ENCODE results near the gene ART3. TPM values are rescaled to one million over a fixed set of nuclear protein-coding genes. Genes with fewer than 3 reads are reported as not detected.
"Not testable (repeated sequence)": the region's sequence is repeated elsewhere in the genome, so short reads cannot be mapped to it uniquely, and the experiment has no call there.

Gene ART3
- total and polyA plus RNA-seq, 2 donors, result 0.61 to 1.8 TPM

DNA sequence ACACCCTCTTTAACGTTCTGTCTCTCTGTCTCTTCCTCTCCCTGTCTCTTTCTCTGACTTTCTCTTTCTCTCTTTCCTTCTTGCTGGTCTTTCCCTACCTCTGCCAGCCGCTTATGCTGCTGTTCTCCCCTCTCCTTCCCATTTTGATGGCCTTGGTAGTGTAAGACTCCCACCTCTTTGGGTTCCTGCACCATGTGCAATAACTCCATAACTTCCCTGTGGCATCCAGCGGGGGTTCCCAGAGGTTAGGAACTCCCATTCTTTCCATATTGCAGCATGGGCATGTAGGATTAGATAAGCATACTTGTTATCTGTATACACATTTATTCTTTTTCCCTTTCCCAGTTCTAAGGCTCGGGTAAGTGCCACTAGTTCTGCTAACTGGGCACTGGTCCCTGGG is 29.8 kb upstream of the ART3 start:
- H3K27me3 ChIP-seq (ENCODE audit: control insufficient read depth in 2 of 2, insufficient read depth in 1 of 2, low read length in 1 of 2); H3K4me3 ChIP-seq (ENCODE audit: low read length in 2 of 2); H3K27ac ChIP-seq (ENCODE audit: low read depth in 1 of 2, low read length in 1 of 2); H3K4me1 ChIP-seq (ENCODE audit: control insufficient read depth in 2 of 2, insufficient read depth in 2 of 2, low read length in 2 of 2); H3K9me3 ChIP-seq (ENCODE audit: control insufficient read depth in 2 of 2, insufficient read depth in 1 of 2, low read length in 1 of 2); H3K36me3 ChIP-seq (ENCODE audit: control insufficient read depth in 2 of 2, insufficient read depth in 2 of 2, low read length in 1 of 2); DNase-seq (ENCODE audit: low read depth in 6 of 9, low spot score in 9 of 9): not testable (repeated sequence)
- WGBS, result 94% methylated on average over 4 of the region's 4 CpGs

DNA sequence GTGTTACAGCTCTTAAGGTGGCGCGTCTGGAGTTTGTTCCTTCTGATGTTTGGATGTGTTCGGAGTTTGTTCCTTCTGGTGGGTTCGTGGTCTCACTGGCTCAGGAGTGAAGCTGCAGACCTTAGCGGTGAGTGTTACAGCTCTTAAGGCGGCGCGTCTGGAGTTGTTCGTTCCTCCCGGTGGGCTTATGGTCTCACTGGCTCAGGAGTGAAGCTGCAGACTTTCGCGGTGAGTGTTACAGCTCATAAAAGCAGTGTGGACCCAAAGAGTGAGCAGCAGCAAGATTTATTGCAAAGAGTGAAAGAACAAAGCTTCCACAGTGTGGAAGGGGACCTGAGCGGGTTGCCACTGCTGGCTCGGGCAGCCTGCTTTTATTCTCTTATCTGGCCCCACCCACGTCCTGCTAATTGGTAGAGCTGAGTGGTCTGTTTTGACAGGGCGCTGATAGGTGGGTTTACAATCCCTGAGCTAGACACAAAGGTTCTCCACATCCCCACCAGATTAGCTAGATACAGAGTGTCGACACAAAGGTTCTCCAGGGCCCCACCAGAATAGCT is 24.6 kb upstream of the ART3 start:
- not testable (repeated sequence) for H3K27me3 ChIP-seq (ENCODE audit: control insufficient read depth in 2 of 2, insufficient read depth in 1 of 2, low read length in 1 of 2); H3K36me3 ChIP-seq (ENCODE audit: control insufficient read depth in 2 of 2, insufficient read depth in 2 of 2, low read length in 1 of 2); DNase-seq (ENCODE audit: low read depth in 6 of 9, low spot score in 9 of 9); H3K4me1 ChIP-seq (ENCODE audit: control insufficient read depth in 2 of 2, insufficient read depth in 2 of 2, low read length in 2 of 2); H3K27ac ChIP-seq (ENCODE audit: low read depth in 1 of 2, low read length in 1 of 2); H3K9me3 ChIP-seq (ENCODE audit: control insufficient read depth in 2 of 2, insufficient read depth in 1 of 2, low read length in 1 of 2); H3K4me3 ChIP-seq (ENCODE audit: low read length in 2 of 2)
- WGBS, result 89% methylated on average over 17 of the region's 17 CpGs

DNA sequence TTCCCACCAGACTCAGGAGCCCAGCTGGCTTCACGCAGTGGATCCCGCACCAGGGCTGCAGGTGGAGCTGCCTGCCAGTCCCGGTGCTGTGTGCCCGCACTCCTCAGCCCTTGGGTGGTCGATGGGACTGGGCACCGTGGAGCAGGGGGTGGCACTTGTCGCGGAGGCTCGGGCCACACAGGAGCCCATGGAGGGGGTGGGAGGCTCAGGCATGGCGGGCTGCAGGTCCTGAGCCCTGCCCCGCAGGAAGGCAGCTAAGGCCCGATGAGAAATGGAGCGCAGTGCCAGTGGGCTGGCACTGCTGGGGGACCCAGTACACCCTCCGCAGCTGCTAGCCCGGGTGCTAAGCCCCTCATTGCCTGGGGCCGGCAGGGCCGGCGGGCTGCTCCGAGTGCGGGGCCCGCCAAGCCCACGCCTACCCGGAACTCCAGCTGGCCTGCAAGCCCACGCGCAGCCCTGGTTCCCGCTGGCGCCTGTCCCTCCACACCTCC is 23.9 kb upstream of the ART3 start:
- H3K9me3 ChIP-seq (ENCODE audit: control insufficient read depth in 2 of 2, insufficient read depth in 1 of 2, low read length in 1 of 2); DNase-seq (ENCODE audit: low read depth in 6 of 9, low spot score in 9 of 9): not testable (repeated sequence)

DNA sequence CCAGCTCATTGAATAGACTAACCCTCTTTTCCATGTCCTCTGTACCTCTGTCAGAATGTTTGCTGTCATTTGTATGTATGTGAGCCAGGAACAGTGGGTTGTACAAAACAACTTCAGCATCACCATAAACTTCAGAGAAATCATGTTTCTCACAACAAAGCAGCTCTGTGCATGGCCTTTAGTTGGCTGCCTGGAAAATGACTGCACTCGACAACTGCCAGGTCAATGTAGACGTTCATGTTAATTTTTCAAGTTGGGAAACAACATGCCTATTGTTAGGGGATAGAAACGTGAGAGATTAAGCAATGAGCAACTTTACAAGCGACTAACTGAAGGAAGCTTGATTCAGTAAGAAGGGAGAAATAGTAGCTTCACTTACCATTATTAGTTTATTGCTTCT is 20.8 kb upstream of the ART3 start:
- H3K36me3 ChIP-seq (ENCODE audit: control insufficient read depth in 2 of 2, insufficient read depth in 2 of 2, low read length in 1 of 2), result no peaks in the 10 kb centered on the region
- H3K27me3 ChIP-seq (ENCODE audit: control insufficient read depth in 2 of 2, insufficient read depth in 1 of 2, low read length in 1 of 2), result no peaks in the 10 kb centered on the region
- no peak overlapping the region for H3K27ac ChIP-seq (ENCODE audit: low read depth in 1 of 2, low read length in 1 of 2)
- DNase-seq (ENCODE audit: low read depth in 6 of 9, low spot score in 9 of 9), result no peak
- WGBS, result 72% methylated on average over 4 of the region's 4 CpGs
- H3K9me3 ChIP-seq (ENCODE audit: control insufficient read depth in 2 of 2, insufficient read depth in 1 of 2, low read length in 1 of 2), result no peaks in the 10 kb centered on the region
- no peaks in the 10 kb centered on the region for H3K4me1 ChIP-seq (ENCODE audit: control insufficient read depth in 2 of 2, insufficient read depth in 2 of 2, low read length in 2 of 2)
- no peak overlapping the region for H3K4me3 ChIP-seq (ENCODE audit: low read length in 2 of 2)

More for the DNA sequence above, 23.9 kb upstream of the ART3 start:
- not testable (repeated sequence) for H3K27ac ChIP-seq (ENCODE audit: low read depth in 1 of 2, low read length in 1 of 2); H3K36me3 ChIP-seq (ENCODE audit: control insufficient read depth in 2 of 2, insufficient read depth in 2 of 2, low read length in 1 of 2); H3K4me3 ChIP-seq (ENCODE audit: low read length in 2 of 2); H3K27me3 ChIP-seq (ENCODE audit: control insufficient read depth in 2 of 2, insufficient read depth in 1 of 2, low read length in 1 of 2); H3K4me1 ChIP-seq (ENCODE audit: control insufficient read depth in 2 of 2, insufficient read depth in 2 of 2, low read length in 2 of 2)
- WGBS, result 86% methylated on average over 27 of the region's 27 CpGs

DNA sequence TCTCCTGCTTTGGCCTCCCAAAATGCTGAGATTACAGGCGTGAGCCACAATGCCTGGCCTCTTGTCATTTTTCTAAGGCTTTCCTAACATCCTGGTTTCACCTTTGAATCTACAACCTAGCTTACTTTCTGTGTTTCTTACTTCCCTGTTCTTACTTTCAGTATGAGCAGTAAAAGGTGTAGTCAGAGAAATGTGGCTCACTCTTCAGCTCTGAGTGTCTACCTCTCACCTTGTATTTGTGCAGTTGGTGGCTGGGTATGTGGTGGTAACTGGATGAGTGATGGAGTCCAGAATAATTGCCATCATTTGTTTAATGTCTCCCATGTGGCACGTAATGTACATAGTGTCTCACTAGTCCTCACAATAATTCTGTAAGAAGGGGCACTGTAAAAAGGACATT is 19.5 kb upstream of the ART3 start:
- Histone ChIP-seq H3K4me1 (ENCODE audit: control insufficient read depth in 2 of 2, insufficient read depth in 2 of 2, low read length in 2 of 2) (no peaks in the 10 kb centered on the region), H3K9me3 (ENCODE audit: control insufficient read depth in 2 of 2, insufficient read depth in 1 of 2, low read length in 1 of 2) (no peaks in the 10 kb centered on the region), H3K4me3 (ENCODE audit: low read length in 2 of 2) (no peak overlapping the region), H3K27ac (ENCODE audit: low read depth in 1 of 2, low read length in 1 of 2) (no peak overlapping the region), H3K27me3 (ENCODE audit: control insufficient read depth in 2 of 2, insufficient read depth in 1 of 2, low read length in 1 of 2) (no peaks in the 10 kb centered on the region), H3K36me3 (ENCODE audit: control insufficient read depth in 2 of 2, insufficient read depth in 2 of 2, low read length in 1 of 2) (no peaks in the 10 kb centered on the region)
- WGBS, result 94% methylated on average over 2 of the region's 2 CpGs
- DNase-seq (ENCODE audit: low read depth in 6 of 9, low spot score in 9 of 9), result no peak

DNA sequence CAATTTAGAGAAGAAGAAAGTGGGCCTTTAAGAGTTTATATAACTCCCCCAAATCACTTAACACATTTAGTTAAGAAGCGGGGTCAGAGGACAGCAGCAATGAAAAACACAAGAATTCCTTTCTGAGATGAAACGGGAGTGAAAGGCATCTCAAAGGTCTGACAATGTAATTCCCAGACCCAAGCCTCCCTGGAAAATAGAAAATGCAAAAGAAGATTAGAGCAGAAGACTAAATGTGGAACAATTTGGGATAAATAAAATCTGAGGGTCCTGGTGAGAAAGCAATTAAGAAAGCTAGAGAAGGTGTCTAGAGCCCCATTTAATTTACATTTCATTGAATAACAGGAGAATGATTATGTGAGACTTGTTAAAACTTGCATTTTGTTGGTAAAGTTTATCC is 19.1 kb upstream of the ART3 start:
- H3K27ac ChIP-seq (ENCODE audit: low read depth in 1 of 2, low read length in 1 of 2), result no peak overlapping the region
- H3K36me3 ChIP-seq (ENCODE audit: control insufficient read depth in 2 of 2, insufficient read depth in 2 of 2, low read length in 1 of 2), result no peaks in the 10 kb centered on the region
- H3K27me3 ChIP-seq (ENCODE audit: control insufficient read depth in 2 of 2, insufficient read depth in 1 of 2, low read length in 1 of 2), result no peaks in the 10 kb centered on the region
- H3K4me3 ChIP-seq (ENCODE audit: low read length in 2 of 2), result no peak overlapping the region
- H3K9me3 ChIP-seq (ENCODE audit: control insufficient read depth in 2 of 2, insufficient read depth in 1 of 2, low read length in 1 of 2), result no peaks in the 10 kb centered on the region
- no peak for DNase-seq (ENCODE audit: low read depth in 6 of 9, low spot score in 9 of 9)
- 96% methylated on average over 2 of the region's 2 CpGs for WGBS
- H3K4me1 ChIP-seq (ENCODE audit: control insufficient read depth in 2 of 2, insufficient read depth in 2 of 2, low read length in 2 of 2), result no peaks in the 10 kb centered on the region

DNA sequence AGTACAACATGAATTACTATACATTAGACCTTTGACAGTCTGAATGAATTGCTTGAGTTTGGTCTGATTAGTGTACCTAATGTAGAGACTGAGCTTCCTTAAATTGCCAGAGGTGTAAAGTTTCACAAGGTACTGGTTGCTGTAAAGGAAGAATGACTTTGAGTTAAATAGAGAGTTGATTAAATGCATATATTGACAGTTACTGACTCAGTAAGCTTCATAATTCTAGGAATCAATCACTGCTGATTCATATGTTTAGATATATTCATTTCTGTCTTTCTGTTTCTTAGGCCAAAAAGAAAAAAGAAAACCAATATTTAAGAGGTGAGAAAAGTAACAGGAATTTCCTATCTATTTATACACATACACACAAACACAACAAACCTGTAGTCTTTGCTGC is 16.2 kb upstream of the ART3 start:
- no peaks in the 10 kb centered on the region for H3K9me3 ChIP-seq (ENCODE audit: control insufficient read depth in 2 of 2, insufficient read depth in 1 of 2, low read length in 1 of 2)
- H3K27ac ChIP-seq (ENCODE audit: low read depth in 1 of 2, low read length in 1 of 2), result no peak overlapping the region
- no peaks in the 10 kb centered on the region for H3K27me3 ChIP-seq (ENCODE audit: control insufficient read depth in 2 of 2, insufficient read depth in 1 of 2, low read length in 1 of 2)
- H3K36me3 ChIP-seq (ENCODE audit: control insufficient read depth in 2 of 2, insufficient read depth in 2 of 2, low read length in 1 of 2), result no peaks in the 10 kb centered on the region
- H3K4me1 ChIP-seq (ENCODE audit: control insufficient read depth in 2 of 2, insufficient read depth in 2 of 2, low read length in 2 of 2), result no peaks in the 10 kb centered on the region
- H3K4me3 ChIP-seq (ENCODE audit: low read length in 2 of 2), result no peak overlapping the region
- DNase-seq (ENCODE audit: low read depth in 6 of 9, low spot score in 9 of 9), result no peak

DNA sequence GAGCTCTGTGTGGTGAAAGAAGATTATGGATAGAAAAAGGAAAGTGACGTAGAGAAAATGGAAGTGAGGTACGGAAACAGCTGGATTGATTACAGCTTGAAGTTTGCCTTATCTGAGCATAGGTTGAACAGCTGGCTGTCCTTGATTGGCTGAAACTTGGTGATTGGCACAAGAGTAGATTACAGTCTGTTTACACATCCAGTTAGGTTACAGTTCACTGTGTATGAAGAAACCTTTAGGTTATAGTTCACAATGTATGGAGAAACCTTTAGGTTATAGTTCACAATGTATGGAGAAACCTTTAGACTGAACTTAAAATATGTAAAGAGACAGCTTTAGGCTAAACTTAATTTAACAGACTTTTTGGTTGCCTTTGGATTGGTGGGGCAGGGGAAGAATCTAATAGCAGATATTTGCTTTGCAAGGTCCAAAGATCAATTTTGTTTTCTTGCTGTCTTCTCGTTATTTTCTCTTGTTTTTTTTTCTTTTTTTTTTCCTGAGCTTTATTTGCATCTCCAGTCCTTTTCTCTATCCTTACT is 15.6 kb upstream of the ART3 start:
- Histone ChIP-seq H3K4me3 (ENCODE audit: low read length in 2 of 2) (no peak overlapping the region), H3K4me1 (ENCODE audit: control insufficient read depth in 2 of 2, insufficient read depth in 2 of 2, low read length in 2 of 2) (no peaks in the 10 kb centered on the region), H3K27me3 (ENCODE audit: control insufficient read depth in 2 of 2, insufficient read depth in 1 of 2, low read length in 1 of 2) (no peaks in the 10 kb centered on the region), H3K36me3 (ENCODE audit: control insufficient read depth in 2 of 2, insufficient read depth in 2 of 2, low read length in 1 of 2) (no peaks in the 10 kb centered on the region), H3K27ac (ENCODE audit: low read depth in 1 of 2, low read length in 1 of 2) (no peak overlapping the region), H3K9me3 (ENCODE audit: control insufficient read depth in 2 of 2, insufficient read depth in 1 of 2, low read length in 1 of 2) (no peaks in the 10 kb centered on the region)
- 96% methylated on average over 3 of the region's 3 CpGs for WGBS
- no peak for DNase-seq (ENCODE audit: low read depth in 6 of 9, low spot score in 9 of 9)

DNA sequence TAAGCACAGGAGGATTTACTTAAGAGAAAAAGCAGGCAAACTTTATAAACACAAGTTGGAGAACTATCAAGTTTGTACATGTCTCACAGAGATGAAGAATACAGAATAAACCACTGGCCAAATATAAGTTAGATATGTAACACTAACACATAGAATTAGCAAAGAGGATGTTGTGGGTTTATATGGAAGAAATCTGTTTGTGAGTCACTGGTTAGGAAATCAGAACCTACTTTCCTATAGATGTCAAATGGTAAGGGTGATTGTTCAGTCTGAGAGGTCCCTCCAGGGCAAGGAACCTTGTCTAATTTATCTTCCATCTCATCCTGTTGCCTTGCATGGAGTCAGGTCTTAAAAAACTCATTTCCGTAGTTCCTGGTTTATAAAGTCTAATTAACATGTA is 14.8 kb upstream of the ART3 start:
- DNase-seq (ENCODE audit: low read depth in 6 of 9, low spot score in 9 of 9), result no peak
- Histone ChIP-seq H3K9me3 (ENCODE audit: control insufficient read depth in 2 of 2, insufficient read depth in 1 of 2, low read length in 1 of 2) (no peaks in the 10 kb centered on the region), H3K4me3 (ENCODE audit: low read length in 2 of 2) (no peak overlapping the region), H3K27me3 (ENCODE audit: control insufficient read depth in 2 of 2, insufficient read depth in 1 of 2, low read length in 1 of 2) (no peaks in the 10 kb centered on the region), H3K36me3 (ENCODE audit: control insufficient read depth in 2 of 2, insufficient read depth in 2 of 2, low read length in 1 of 2) (no peaks in the 10 kb centered on the region), H3K4me1 (ENCODE audit: control insufficient read depth in 2 of 2, insufficient read depth in 2 of 2, low read length in 2 of 2) (no peaks in the 10 kb centered on the region), H3K27ac (ENCODE audit: low read depth in 1 of 2, low read length in 1 of 2) (no peak overlapping the region)
- 42% methylated on average over 1 of the region's 1 CpG for WGBS

DNA sequence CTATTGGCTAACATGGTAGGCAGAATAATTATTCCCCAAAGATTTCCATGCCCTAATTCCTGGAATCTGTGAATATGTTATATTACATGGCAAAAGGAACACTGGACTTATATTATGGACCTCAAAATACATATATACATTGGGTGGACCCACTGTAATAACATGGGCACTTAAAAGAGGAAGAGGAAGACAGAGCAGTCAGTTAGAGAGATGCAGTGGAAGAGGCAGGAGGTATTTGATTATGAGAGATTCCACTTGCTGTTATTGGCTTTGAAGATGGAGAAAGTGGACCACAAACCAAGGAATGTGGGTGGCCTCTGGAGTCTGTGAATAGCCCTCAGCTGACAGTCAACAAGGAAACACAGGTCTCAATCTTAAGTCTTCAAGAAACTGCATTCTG is 14.0 kb upstream of the ART3 start:
- Histone ChIP-seq H3K9me3 (ENCODE audit: control insufficient read depth in 2 of 2, insufficient read depth in 1 of 2, low read length in 1 of 2) (no peaks in the 10 kb centered on the region), H3K27ac (ENCODE audit: low read depth in 1 of 2, low read length in 1 of 2) (no peak overlapping the region), H3K27me3 (ENCODE audit: control insufficient read depth in 2 of 2, insufficient read depth in 1 of 2, low read length in 1 of 2) (no peaks in the 10 kb centered on the region), H3K36me3 (ENCODE audit: control insufficient read depth in 2 of 2, insufficient read depth in 2 of 2, low read length in 1 of 2) (no peaks in the 10 kb centered on the region), H3K4me1 (ENCODE audit: control insufficient read depth in 2 of 2, insufficient read depth in 2 of 2, low read length in 2 of 2) (no peaks in the 10 kb centered on the region), H3K4me3 (ENCODE audit: low read length in 2 of 2) (no peak overlapping the region)
- DNase-seq (ENCODE audit: low read depth in 6 of 9, low spot score in 9 of 9), result no peak
